Fibroblast of lung (primary cell): ENCODE results near the gene ZSCAN9. TPM values are rescaled to one million over a fixed set of nuclear protein-coding genes. Genes with fewer than 3 reads are reported as not detected.
A peak's percentile ranks its signal among the peaks of the same experiment; 100 is the strongest.

Source experiments
- DNase-seq, 2 donors: peaks; one replicate each; pipeline versions ENCODE4 v3.0.0 to v3.0.0-alpha.2; 2010; ENCODE audit warnings: low read depth in 2 of 2
- H2AFZ ChIP-seq: 2 replicates; pipeline ENCODE4 v1.5.1; 2012; ENCODE audit warnings: low read length, control low read depth, inconsistent platforms
- H3K27ac ChIP-seq: 2 replicates; pipeline ENCODE4 v1.5.1; 2011; ENCODE audit warnings: low read length, control low read depth; ENCODE audit not compliant: insufficient read depth
- H3K27me3 ChIP-seq: 2 replicates; pipeline ENCODE4 v1.5.1; 2011; ENCODE audit warnings: mild to moderate bottlenecking, low read length; ENCODE audit not compliant: control insufficient read depth, insufficient read depth
- H3K36me3 ChIP-seq: 2 replicates; pipeline ENCODE4 v1.5.1; 2011; ENCODE audit warnings: low read length; ENCODE audit not compliant: control insufficient read depth, insufficient read depth
- H3K4me1 ChIP-seq: 2 replicates; pipeline ENCODE4 v1.5.1; 2011; ENCODE audit warnings: low read length; ENCODE audit not compliant: control insufficient read depth, insufficient read depth; ENCODE audit errors: extremely low read depth
- H3K4me2 ChIP-seq: 2 replicates; pipeline ENCODE4 v1.5.1; 2011; ENCODE audit warnings: low read length, control low read depth; ENCODE audit not compliant: insufficient read depth; ENCODE audit errors: extremely low read depth
- H3K4me3 ChIP-seq, 4 experiments: fragments of 200-600 bp in 1 of 4; sonication (generic) in 1 of 4; replicated peaks in 1 of 4; 2 replicates each; pipeline ENCODE4 v1.5.1; 2011 to 2016; ENCODE audit warnings: low read length in 4 of 4, low read depth in 3 of 4, mild to moderate bottlenecking in 3 of 4, control low read depth in 2 of 4, inconsistent platforms in 1 of 4, mixed read lengths in 1 of 4; ENCODE audit not compliant: insufficient read depth in 1 of 4; ENCODE audit errors: control extremely low read depth in 1 of 4
- H3K79me2 ChIP-seq: 2 replicates; pipeline ENCODE4 v1.5.1; 2012; ENCODE audit warnings: mild to moderate bottlenecking, low read length, inconsistent platforms; ENCODE audit not compliant: control insufficient read depth, insufficient read depth
- H3K9ac ChIP-seq: 2 replicates; pipeline ENCODE4 v1.5.1; 2011; ENCODE audit warnings: mild to moderate bottlenecking, low read length, control low read depth; ENCODE audit not compliant: insufficient read depth
- H3K9me3 ChIP-seq: 2 replicates; pipeline ENCODE4 v1.5.1; 2012; ENCODE audit warnings: low read depth, low read length; ENCODE audit not compliant: control insufficient read depth, insufficient read depth
- H4K20me1 ChIP-seq: 2 replicates; pipeline ENCODE4 v1.5.1; 2011; ENCODE audit warnings: low read length; ENCODE audit not compliant: control insufficient read depth, insufficient read depth; ENCODE audit errors: extremely low read depth
- CTCF ChIP-seq, 2 donors: IDR thresholded peaks in 1 of 2; conservative IDR thresholded peaks in 1 of 2; 1 replicate in 1 of 2; 2 replicates in 1 of 2; pipeline ENCODE4 v1.5.1; 2011 to 2012; ENCODE audit warnings: low read length in 2 of 2, control low read depth in 1 of 2, inconsistent platforms in 1 of 2, low read depth in 1 of 2, mild to moderate bottlenecking in 1 of 2
- EZH2 ChIP-seq: IDR thresholded peaks from 2 replicates; pipeline ENCODE4 v1.5.1; 2012; ENCODE audit warnings: low read length, control low read depth, mild to moderate bottlenecking; ENCODE audit errors: missing control alignments
- polyA plus RNA-seq, 2 donors: library from polyadenylated mRNA; depleted of rRNA in 1 of 2; stranded (reverse) in 1 of 2; unstranded in 1 of 2; fragments of >200 nt; gene quantifications; 2 replicates each; pipeline ENCODE4 v1.2.1, GENCODE V29; 2011 to 2012; ENCODE audit warnings: missing spikeins in 1 of 2
- total RNA-seq: library from RNA; depleted of rRNA; stranded (reverse); fragments of >200 nt; gene quantifications from 2 replicates; pipeline ENCODE4 v1.2.1, GENCODE V29; 2014

The ZSCAN9 gene
- total and polyA plus RNA-seq, 2 donors (not counting 1 experiment from before 2014, with no cell fraction given): 11.3 to 11.6 TPM

GRCh38 chr6:28266563-28266961, 41.5 kb downstream of the ZSCAN9 start:
- peak overlapping the region; percentile 79 for H2AFZ ChIP-seq
- H3K36me3 ChIP-seq: no peaks in the 10 kb centered on the region
- no peak for DNase-seq
- H3K4me3 ChIP-seq: peak overlapping the region; percentile 61 to 95 (median 66)
- H3K27ac ChIP-seq: peak overlapping the region; percentile 44
- H3K9me3 ChIP-seq: no peaks in the 10 kb centered on the region
- H3K4me2 ChIP-seq: peak overlapping the region; percentile 79
- no peaks in the 10 kb centered on the region for H4K20me1 ChIP-seq
- TF ChIP-seq CTCF (conservative IDR thresholded peaks at IDR 0.05 in 1 of 2, IDR thresholded peaks at IDR 0.05 in 1 of 2; ENCODE audit: low read depth in 1 of 2, low read length in 2 of 2) (no peak), EZH2 (no peak)
- H3K79me2 ChIP-seq: peaks cover 17% of the 10 kb centered on the region
- no peaks in the 10 kb centered on the region for H3K27me3 ChIP-seq
- H3K9ac ChIP-seq: peak overlapping the region; percentile 28
- H3K4me1 ChIP-seq: no peaks in the 10 kb centered on the region

- TF ChIP-seq EZH2 (no peak), CTCF (conservative IDR thresholded peaks at IDR 0.05 in 1 of 2, IDR thresholded peaks at IDR 0.05 in 1 of 2; ENCODE audit: low read depth in 1 of 2, low read length in 2 of 2) (no peak)
- Histone ChIP-seq H3K79me2 (peaks cover 17% of the 10 kb centered on the region), H3K4me2 (peak within 1 kb of the TSS; percentile 79), H4K20me1 (no peaks in the 10 kb centered on the region), H3K9ac (peak within 1 kb of the TSS; percentile 68), H3K4me3 (peak within 1 kb of the TSS; percentile 61 to 95 (median 66)), H3K9me3 (no peaks in the 10 kb centered on the region), H3K27me3 (no peaks in the 10 kb centered on the region), H3K36me3 (no peaks in the 10 kb centered on the region), H3K27ac (peak within 1 kb of the TSS; percentile 44), H3K4me1 (no peaks in the 10 kb centered on the region), H2AFZ (peak within 1 kb of the TSS; percentile 79)
- peak; percentile 89 to 94 for DNase-seq
Measured at GRCh38 chr6:28266962-28267694, 42.1 kb downstream of the ZSCAN9 start, which contains the start of gene ZSCAN26. ZSCAN26 (plus strand) TSS chr6:28267143; CDS start chr6:28271920, 4,777 bp downstream.

GRCh38 chr6:28267695-28268059, 42.6 kb downstream of the ZSCAN9 start:
- no peak for TF ChIP-seq CTCF (conservative IDR thresholded peaks at IDR 0.05 in 1 of 2, IDR thresholded peaks at IDR 0.05 in 1 of 2; ENCODE audit: low read depth in 1 of 2, low read length in 2 of 2)
- TF ChIP-seq EZH2: no peak
- Histone ChIP-seq H3K9ac (peak overlapping the region; percentile 68), H2AFZ (peak overlapping the region; percentile 79), H3K4me3 (peak overlapping the region; percentile 61 to 95 (median 66)), H3K79me2 (peaks cover 17% of the 10 kb centered on the region), H3K9me3 (no peaks in the 10 kb centered on the region), H3K27me3 (no peaks in the 10 kb centered on the region), H3K4me2 (peak overlapping the region; percentile 79), H3K4me1 (no peaks in the 10 kb centered on the region), H3K36me3 (no peaks in the 10 kb centered on the region), H3K27ac (peak overlapping the region; percentile 44), H4K20me1 (no peaks in the 10 kb centered on the region)
- no peak for DNase-seq
